H1 (cell line): ENCODE results near the gene ZNF747. TPM values are rescaled to one million over a fixed set of nuclear protein-coding genes. Genes with fewer than 3 reads are reported as not detected.

Experiments used
- ATF2 ChIP-seq: IDR thresholded peaks from 2 replicates; pipeline ENCODE4 v1.6.1; 2012; ENCODE audit warnings: low read length, inconsistent platforms
- NANOG ChIP-seq: IDR thresholded peaks from 2 replicates; pipeline ENCODE4 v1.6.1; 2011; ENCODE audit warnings: low read length, low read depth, mild to moderate bottlenecking, inconsistent platforms; ENCODE audit not compliant: insufficient read depth, poor library complexity, severe bottlenecking
- polyA plus RNA-seq, 7 experiments: library from polyadenylated mRNA; depleted of rRNA in 3 of 7; stranded (reverse) in 5 of 7; unstranded in 2 of 7; fragments of >200 nt in 5 of 7; fragments of 200-250 nt in 2 of 7; gene quantifications; 1 replicate in 5 of 7; 2 replicates in 1 of 7; 4 replicates in 1 of 7; pipeline versions ENCODE4 v1.2.1 to v1.2.3, GENCODE V29; 2011 to 2013; ENCODE audit warnings: missing spikeins in 2 of 7, mixed read lengths in 2 of 7
- total RNA-seq: library from RNA; stranded (reverse); fragmentation: NEBNext Ultra II Directional; extraction: Animal tissue kit (Norgen Biotek cat#: 25700); gene quantifications from 2 replicates; pipeline ENCODE4 v1.2.1, GENCODE V29; 2021

The ZNF747 gene
- total and polyA plus RNA-seq, 2 of the 8 experiments (the other 6 are each of a cell fraction or from before 2014, with no cell fraction given), result 9.9 to 10.3 TPM

GRCh38 chr16:30511509-30511908 is 23.1 kb downstream of the ZNF747 start (continued):
- TF ChIP-seq ATF2 (no peak), NANOG (no peak)
